GM23338 (cell line): ENCODE measurements around the gene LRRIQ3.

Experiments
- CREB1 ChIP-seq: fragments of 250-450 bp; sonication (Bioruptor Pico); IDR thresholded peaks from 2 replicates; pipeline ENCODE4 v1.5.0; 2020; ENCODE audit warnings: low read depth, mild to moderate bottlenecking, moderate library complexity
- ETS1 ChIP-seq: IDR thresholded peaks from 2 replicates; pipeline ENCODE4 v1.6.1; 2016; ENCODE audit warnings: antibody characterized with exemption
- EZH2 ChIP-seq: fragments of 200-600 bp; sonication (generic); IDR thresholded peaks from one replicate; pipeline ENCODE4 v1.8.0; 2017; ENCODE audit warnings: antibody characterized with exemption, mild to moderate bottlenecking, low read depth; ENCODE audit not compliant: unreplicated experiment
- EZH2phosphoT487 ChIP-seq: fragments of 200-600 bp; sonication (generic); IDR thresholded peaks from one replicate; pipeline ENCODE4 v1.8.1; 2018; ENCODE audit warnings: antibody characterized with exemption; ENCODE audit not compliant: unreplicated experiment
- JUNB ChIP-seq: IDR thresholded peaks from one replicate; pipeline ENCODE4 v1.6.1; 2016; ENCODE audit warnings: antibody characterized with exemption; ENCODE audit not compliant: unreplicated experiment
- NANOG ChIP-seq: IDR thresholded peaks from 2 replicates; pipeline ENCODE4 v1.6.1; 2016; ENCODE audit warnings: antibody characterized with exemption, borderline replicate concordance
- POLR2AphosphoS5 ChIP-seq: IDR thresholded peaks from 2 replicates; pipeline ENCODE4 v1.6.1; 2016; ENCODE audit warnings: antibody characterized with exemption, low read depth
- STAT1 ChIP-seq: IDR thresholded peaks from one replicate; pipeline ENCODE4 v1.6.1; 2016; ENCODE audit warnings: antibody characterized with exemption; ENCODE audit not compliant: unreplicated experiment
- ZNF114 ChIP-seq: fragments of 250-450 bp; sonication (Bioruptor Pico); IDR thresholded peaks from 2 replicates; pipeline ENCODE4 v1.5.0; 2020; ENCODE audit warnings: mild to moderate bottlenecking, moderate library complexity
- ZNF331 ChIP-seq: fragments of 250-450 bp; sonication (Bioruptor Pico); IDR thresholded peaks from 2 replicates; pipeline ENCODE4 v1.5.0; 2020; ENCODE audit warnings: low read depth, mild to moderate bottlenecking, moderate library complexity
- TF ChIP-seq, protein P1 (sequence below), 2 experiments: fragments of 200-600 bp in 1 of 2; sonication (generic) in 1 of 2; conservative IDR thresholded peaks; 2 replicates each; pipeline versions ENCODE4 v1.5.1 to v1.6.1; 2016 to 2017; ENCODE audit warnings: antibody characterized with exemption in 2 of 2, low read depth in 2 of 2, mild to moderate bottlenecking in 2 of 2, moderate library complexity in 1 of 2
- TF ChIP-seq, protein P2 (sequence below): IDR thresholded peaks from one replicate; pipeline ENCODE4 v1.6.1; 2018; ENCODE audit warnings: antibody characterized with exemption; ENCODE audit not compliant: unreplicated experiment
- TF ChIP-seq, protein P3 (sequence below): fragments of 250-450 bp; sonication (Bioruptor Pico); IDR thresholded peaks from 2 replicates; pipeline ENCODE4 v1.5.0; 2020; ENCODE audit warnings: mild to moderate bottlenecking, moderate library complexity

DNA sequence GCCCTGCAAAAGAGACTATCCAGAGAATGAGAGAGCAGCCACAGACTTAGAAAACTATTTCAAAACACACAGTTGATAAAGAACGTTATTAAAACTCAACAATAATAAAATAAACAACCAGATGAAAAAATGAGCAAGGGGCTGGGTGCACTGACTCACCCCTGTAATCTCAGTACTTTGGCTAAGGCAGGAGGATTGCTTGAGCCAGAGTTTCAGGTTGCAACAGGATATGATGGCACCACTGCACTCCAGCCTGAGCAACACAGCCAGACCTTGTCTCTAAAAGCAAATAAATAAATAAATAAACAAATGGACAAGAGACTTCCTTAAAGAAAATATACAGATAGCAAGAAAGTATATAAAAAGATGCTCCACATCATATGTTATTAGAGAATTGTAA, 144.6 kb downstream of the LRRIQ3 start:
- TF ChIP-seq, protein P1, sequence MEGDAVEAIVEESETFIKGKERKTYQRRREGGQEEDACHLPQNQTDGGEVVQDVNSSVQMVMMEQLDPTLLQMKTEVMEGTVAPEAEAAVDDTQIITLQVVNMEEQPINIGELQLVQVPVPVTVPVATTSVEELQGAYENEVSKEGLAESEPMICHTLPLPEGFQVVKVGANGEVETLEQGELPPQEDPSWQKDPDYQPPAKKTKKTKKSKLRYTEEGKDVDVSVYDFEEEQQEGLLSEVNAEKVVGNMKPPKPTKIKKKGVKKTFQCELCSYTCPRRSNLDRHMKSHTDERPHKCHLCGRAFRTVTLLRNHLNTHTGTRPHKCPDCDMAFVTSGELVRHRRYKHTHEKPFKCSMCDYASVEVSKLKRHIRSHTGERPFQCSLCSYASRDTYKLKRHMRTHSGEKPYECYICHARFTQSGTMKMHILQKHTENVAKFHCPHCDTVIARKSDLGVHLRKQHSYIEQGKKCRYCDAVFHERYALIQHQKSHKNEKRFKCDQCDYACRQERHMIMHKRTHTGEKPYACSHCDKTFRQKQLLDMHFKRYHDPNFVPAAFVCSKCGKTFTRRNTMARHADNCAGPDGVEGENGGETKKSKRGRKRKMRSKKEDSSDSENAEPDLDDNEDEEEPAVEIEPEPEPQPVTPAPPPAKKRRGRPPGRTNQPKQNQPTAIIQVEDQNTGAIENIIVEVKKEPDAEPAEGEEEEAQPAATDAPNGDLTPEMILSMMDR (conservative IDR thresholded peaks at IDR 0.05; ENCODE audit: low read depth in 2 of 2) = no peak
- TF ChIP-seq JUNB (no peak), POLR2AphosphoS5 (no peak), CREB1 (no peak), EZH2phosphoT487 (no peak), EZH2 (no peak), NANOG (no peak), ZNF114 (CRISPR knock-in tag) (no peak), STAT1 (no peak), ETS1 (no peak), ZNF331 (CRISPR knock-in tag) (no peak)
- TF ChIP-seq, protein P2, sequence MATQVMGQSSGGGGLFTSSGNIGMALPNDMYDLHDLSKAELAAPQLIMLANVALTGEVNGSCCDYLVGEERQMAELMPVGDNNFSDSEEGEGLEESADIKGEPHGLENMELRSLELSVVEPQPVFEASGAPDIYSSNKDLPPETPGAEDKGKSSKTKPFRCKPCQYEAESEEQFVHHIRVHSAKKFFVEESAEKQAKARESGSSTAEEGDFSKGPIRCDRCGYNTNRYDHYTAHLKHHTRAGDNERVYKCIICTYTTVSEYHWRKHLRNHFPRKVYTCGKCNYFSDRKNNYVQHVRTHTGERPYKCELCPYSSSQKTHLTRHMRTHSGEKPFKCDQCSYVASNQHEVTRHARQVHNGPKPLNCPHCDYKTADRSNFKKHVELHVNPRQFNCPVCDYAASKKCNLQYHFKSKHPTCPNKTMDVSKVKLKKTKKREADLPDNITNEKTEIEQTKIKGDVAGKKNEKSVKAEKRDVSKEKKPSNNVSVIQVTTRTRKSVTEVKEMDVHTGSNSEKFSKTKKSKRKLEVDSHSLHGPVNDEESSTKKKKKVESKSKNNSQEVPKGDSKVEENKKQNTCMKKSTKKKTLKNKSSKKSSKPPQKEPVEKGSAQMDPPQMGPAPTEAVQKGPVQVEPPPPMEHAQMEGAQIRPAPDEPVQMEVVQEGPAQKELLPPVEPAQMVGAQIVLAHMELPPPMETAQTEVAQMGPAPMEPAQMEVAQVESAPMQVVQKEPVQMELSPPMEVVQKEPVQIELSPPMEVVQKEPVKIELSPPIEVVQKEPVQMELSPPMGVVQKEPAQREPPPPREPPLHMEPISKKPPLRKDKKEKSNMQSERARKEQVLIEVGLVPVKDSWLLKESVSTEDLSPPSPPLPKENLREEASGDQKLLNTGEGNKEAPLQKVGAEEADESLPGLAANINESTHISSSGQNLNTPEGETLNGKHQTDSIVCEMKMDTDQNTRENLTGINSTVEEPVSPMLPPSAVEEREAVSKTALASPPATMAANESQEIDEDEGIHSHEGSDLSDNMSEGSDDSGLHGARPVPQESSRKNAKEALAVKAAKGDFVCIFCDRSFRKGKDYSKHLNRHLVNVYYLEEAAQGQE = no peak
- TF ChIP-seq, protein P3, sequence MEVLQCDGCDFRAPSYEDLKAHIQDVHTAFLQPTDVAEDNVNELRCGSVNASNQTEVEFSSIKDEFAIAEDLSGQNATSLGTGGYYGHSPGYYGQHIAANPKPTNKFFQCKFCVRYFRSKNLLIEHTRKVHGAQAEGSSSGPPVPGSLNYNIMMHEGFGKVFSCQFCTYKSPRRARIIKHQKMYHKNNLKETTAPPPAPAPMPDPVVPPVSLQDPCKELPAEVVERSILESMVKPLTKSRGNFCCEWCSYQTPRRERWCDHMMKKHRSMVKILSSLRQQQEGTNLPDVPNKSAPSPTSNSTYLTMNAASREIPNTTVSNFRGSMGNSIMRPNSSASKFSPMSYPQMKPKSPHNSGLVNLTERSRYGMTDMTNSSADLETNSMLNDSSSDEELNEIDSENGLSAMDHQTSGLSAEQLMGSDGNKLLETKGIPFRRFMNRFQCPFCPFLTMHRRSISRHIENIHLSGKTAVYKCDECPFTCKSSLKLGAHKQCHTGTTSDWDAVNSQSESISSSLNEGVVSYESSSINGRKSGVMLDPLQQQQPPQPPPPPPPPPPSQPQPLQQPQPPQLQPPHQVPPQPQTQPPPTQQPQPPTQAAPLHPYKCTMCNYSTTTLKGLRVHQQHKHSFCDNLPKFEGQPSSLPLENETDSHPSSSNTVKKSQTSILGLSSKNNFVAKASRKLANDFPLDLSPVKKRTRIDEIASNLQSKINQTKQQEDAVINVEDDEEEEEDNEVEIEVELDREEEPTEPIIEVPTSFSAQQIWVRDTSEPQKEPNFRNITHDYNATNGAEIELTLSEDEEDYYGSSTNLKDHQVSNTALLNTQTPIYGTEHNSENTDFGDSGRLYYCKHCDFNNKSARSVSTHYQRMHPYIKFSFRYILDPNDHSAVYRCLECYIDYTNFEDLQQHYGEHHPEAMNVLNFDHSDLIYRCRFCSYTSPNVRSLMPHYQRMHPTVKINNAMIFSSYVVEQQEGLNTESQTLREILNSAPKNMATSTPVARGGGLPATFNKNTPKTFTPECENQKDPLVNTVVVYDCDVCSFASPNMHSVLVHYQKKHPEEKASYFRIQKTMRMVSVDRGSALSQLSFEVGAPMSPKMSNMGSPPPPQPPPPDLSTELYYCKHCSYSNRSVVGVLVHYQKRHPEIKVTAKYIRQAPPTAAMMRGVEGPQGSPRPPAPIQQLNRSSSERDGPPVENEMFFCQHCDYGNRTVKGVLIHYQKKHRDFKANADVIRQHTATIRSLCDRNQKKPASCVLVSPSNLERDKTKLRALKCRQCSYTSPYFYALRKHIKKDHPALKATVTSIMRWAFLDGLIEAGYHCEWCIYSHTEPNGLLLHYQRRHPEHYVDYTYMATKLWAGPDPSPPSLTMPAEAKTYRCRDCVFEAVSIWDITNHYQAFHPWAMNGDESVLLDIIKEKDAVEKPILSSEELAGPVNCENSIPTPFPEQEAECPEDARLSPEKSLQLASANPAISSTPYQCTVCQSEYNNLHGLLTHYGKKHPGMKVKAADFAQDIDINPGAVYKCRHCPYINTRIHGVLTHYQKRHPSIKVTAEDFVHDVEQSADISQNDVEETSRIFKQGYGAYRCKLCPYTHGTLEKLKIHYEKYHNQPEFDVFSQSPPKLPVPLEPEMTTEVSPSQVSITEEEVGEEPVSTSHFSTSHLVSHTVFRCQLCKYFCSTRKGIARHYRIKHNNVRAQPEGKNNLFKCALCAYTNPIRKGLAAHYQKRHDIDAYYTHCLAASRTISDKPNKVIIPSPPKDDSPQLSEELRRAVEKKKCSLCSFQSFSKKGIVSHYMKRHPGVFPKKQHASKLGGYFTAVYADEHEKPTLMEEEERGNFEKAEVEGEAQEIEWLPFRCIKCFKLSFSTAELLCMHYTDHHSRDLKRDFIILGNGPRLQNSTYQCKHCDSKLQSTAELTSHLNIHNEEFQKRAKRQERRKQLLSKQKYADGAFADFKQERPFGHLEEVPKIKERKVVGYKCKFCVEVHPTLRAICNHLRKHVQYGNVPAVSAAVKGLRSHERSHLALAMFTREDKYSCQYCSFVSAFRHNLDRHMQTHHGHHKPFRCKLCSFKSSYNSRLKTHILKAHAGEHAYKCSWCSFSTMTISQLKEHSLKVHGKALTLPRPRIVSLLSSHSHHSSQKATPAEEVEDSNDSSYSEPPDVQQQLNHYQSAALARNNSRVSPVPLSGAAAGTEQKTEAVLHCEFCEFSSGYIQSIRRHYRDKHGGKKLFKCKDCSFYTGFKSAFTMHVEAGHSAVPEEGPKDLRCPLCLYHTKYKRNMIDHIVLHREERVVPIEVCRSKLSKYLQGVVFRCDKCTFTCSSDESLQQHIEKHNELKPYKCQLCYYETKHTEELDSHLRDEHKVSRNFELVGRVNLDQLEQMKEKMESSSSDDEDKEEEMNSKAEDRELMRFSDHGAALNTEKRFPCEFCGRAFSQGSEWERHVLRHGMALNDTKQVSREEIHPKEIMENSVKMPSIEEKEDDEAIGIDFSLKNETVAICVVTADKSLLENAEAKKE (CRISPR knock-in tag) = no peak
